ENCODE data around the gene AANAT.
A peak's percentile ranks its signal among the peaks of the same experiment; 100 is the strongest.

The AANAT gene

GRCh38 chr17:76467366-76467765 is at the start of gene AANAT:
Gene AANAT, plus strand, starts transcription at chr17:76467603. Its CDS starts 1,144 bp downstream, at chr17:76468747.
- DNase-seq = no peak

- DNase-seq = no peak
Measured at GRCh38 chr17:76419576-76420260, 47.7 kb upstream of the AANAT start.

GRCh38 chr17:76420356-76421043 is 46.9 kb upstream of the AANAT start:
- DNase-seq = no peak

GRCh38 chr17:76421044-76421407 is 46.4 kb upstream of the AANAT start:
- no peak for DNase-seq

- DNase-seq = no peak
Measured at GRCh38 chr17:76422406-76422805, 45.0 kb upstream of the AANAT start.

GRCh38 chr17:76422860-76423259 is 44.5 kb upstream of the AANAT start:
- no peak for DNase-seq

GRCh38 chr17:76426853-76427252 is 40.5 kb upstream of the AANAT start:
- no peak for DNase-seq

GRCh38 chr17:76427501-76428231 is 39.7 kb upstream of the AANAT start:
- no peak for DNase-seq

GRCh38 chr17:76428511-76428910 is 38.9 kb upstream of the AANAT start:
- no peak for DNase-seq

GRCh38 chr17:76431509-76431908 is 35.9 kb upstream of the AANAT start:
- no peak for DNase-seq

GRCh38 chr17:76432004-76432403 is 35.4 kb upstream of the AANAT start:
- DNase-seq = no peak

- DNase-seq = peak; percentile 45
Measured at GRCh38 chr17:76432712-76433336, 34.6 kb upstream of the AANAT start.

GRCh38 chr17:76433693-76434092 is 33.7 kb upstream of the AANAT start:
- no peak for DNase-seq

- DNase-seq = peak; percentile 26
Measured at GRCh38 chr17:76434870-76435269, 32.5 kb upstream of the AANAT start.

GRCh38 chr17:76435751-76436150 is 31.7 kb upstream of the AANAT start:
- no peak for DNase-seq

GRCh38 chr17:76437467-76438402 is 29.7 kb upstream of the AANAT start:
- DNase-seq = no peak

- no peak for DNase-seq
Measured at GRCh38 chr17:76438906-76439305, 28.5 kb upstream of the AANAT start.

GRCh38 chr17:76439314-76439928 is 28.0 kb upstream of the AANAT start:
- DNase-seq = no peak

GRCh38 chr17:76440751-76441362 is 26.5 kb upstream of the AANAT start:
- no peak for DNase-seq

- no peak for DNase-seq
Measured at GRCh38 chr17:76441686-76442340, 25.6 kb upstream of the AANAT start.

Measured in DMS53 (cell line).